Effector memory CD8-positive, alpha-beta T cell (primary cell): Measurements from ENCODE around the gene ATG7.
"Not testable (repeated sequence)": the region's sequence is repeated elsewhere in the genome, so short reads cannot be mapped to it uniquely, and the experiment has no call there.

Experiments used
- ATAC-seq: fragments of 150-1000 bp; cut with Tn5 transposase; replicated peaks from 2 replicates; pipeline ENCODE4 v1.10.0; 2021; ENCODE audit warnings: mild to moderate bottlenecking, moderate library complexity
- DNase-seq, 3 experiments: peaks; one replicate each; pipeline ENCODE4 v3.0.0; 2021
- H3K27ac Mint-ChIP-seq, 2 donors: one replicate each; pipeline ENCODE4 v1.8.0; 2022; ENCODE audit warnings: mild to moderate bottlenecking in 2 of 2, mixed read lengths in 2 of 2, moderate library complexity in 2 of 2
- H3K27me3 Mint-ChIP-seq, 2 donors: one replicate each; pipeline ENCODE4 v1.8.0; 2022; ENCODE audit warnings: mixed read lengths in 2 of 2
- H3K36me3 Mint-ChIP-seq: one replicate; pipeline ENCODE4 v1.8.0; 2022; ENCODE audit warnings: mild to moderate bottlenecking, moderate library complexity, mixed read lengths; ENCODE audit not compliant: insufficient read depth
- H3K4me1 Mint-ChIP-seq, 2 donors: one replicate each; pipeline ENCODE4 v1.8.0; 2022; ENCODE audit warnings: low read depth in 2 of 2, mixed read lengths in 2 of 2
- H3K4me3 Mint-ChIP-seq, 2 donors: one replicate each; pipeline ENCODE4 v1.8.0; 2022; ENCODE audit warnings: mild to moderate bottlenecking in 2 of 2, mixed read lengths in 2 of 2, moderate library complexity in 2 of 2
- H3K9me3 Mint-ChIP-seq, 2 donors: one replicate each; pipeline ENCODE4 v1.8.0; 2022; ENCODE audit warnings: mixed read lengths in 2 of 2

The ATG7 gene

GRCh38 chr3:11394392-11394791, 122.2 kb downstream of the ATG7 start:
- Mint-ChIP-seq H3K36me3 (peaks cover 9% of the 10 kb centered on the region), H3K27ac (no peak overlapping the region), H3K4me3 (no peak overlapping the region), H3K9me3 (no peaks in the 10 kb centered on the region), H3K27me3 (no peaks in the 10 kb centered on the region), H3K4me1 (peaks cover 12 to 31% of the 10 kb centered on the region in 2 donors)
- no peak for ATAC-seq
- DNase-seq: no peak

GRCh38 chr3:11400213-11400612, 128.0 kb downstream of the ATG7 start:
- no peak for DNase-seq
- no peak for ATAC-seq
- Mint-ChIP-seq H3K27me3 (no peaks in the 10 kb centered on the region), H3K4me3 (no peak overlapping the region), H3K27ac (no peak overlapping the region), H3K9me3 (no peaks in the 10 kb centered on the region), H3K36me3 (peaks cover 12% of the 10 kb centered on the region), H3K4me1 (peaks cover 0 to 8% of the 10 kb centered on the region in 2 donors)

GRCh38 chr3:11401434-11401833, 129.2 kb downstream of the ATG7 start:
- peak overlapping the region in 1 of 2 donors; percentile 83 for H3K27ac Mint-ChIP-seq
- H3K36me3 Mint-ChIP-seq: peaks cover 11% of the 10 kb centered on the region
- no peak for DNase-seq
- peaks cover 0 to 11% of the 10 kb centered on the region in 2 donors for H3K4me1 Mint-ChIP-seq
- H3K4me3 Mint-ChIP-seq: no peak overlapping the region
- no peaks in the 10 kb centered on the region for H3K9me3 Mint-ChIP-seq
- H3K27me3 Mint-ChIP-seq: no peaks in the 10 kb centered on the region
- no peak for ATAC-seq

GRCh38 chr3:11405323-11405722, 133.1 kb downstream of the ATG7 start:
- Mint-ChIP-seq H3K4me1 (peaks cover 0 to 11% of the 10 kb centered on the region in 2 donors), H3K27ac (no peak overlapping the region), H3K4me3 (no peak overlapping the region), H3K9me3 (peaks cover 4 to 9% of the 10 kb centered on the region in 2 donors), H3K36me3 (peaks cover 6% of the 10 kb centered on the region), H3K27me3 (no peaks in the 10 kb centered on the region)
- ATAC-seq: no peak
- DNase-seq: no peak

- no peaks in the 10 kb centered on the region for H3K27me3 Mint-ChIP-seq
- ATAC-seq: no peak
- H3K36me3 Mint-ChIP-seq: peaks cover 6% of the 10 kb centered on the region
- H3K4me1 Mint-ChIP-seq: peaks cover 3 to 10% of the 10 kb centered on the region in 2 donors
- H3K9me3 Mint-ChIP-seq: peaks cover 4 to 9% of the 10 kb centered on the region in 2 donors
- H3K27ac Mint-ChIP-seq: no peak overlapping the region
- H3K4me3 Mint-ChIP-seq: no peak overlapping the region
- DNase-seq: no peak
Measured at GRCh38 chr3:11407644-11408043, 135.4 kb downstream of the ATG7 start.

GRCh38 chr3:11408324-11408859, 136.2 kb downstream of the ATG7 start:
- not testable (repeated sequence) for H3K4me3 Mint-ChIP-seq, H3K27me3 Mint-ChIP-seq, DNase-seq, H3K27ac Mint-ChIP-seq, H3K36me3 Mint-ChIP-seq, H3K9me3 Mint-ChIP-seq, ATAC-seq
- H3K4me1 Mint-ChIP-seq: peaks cover 3 to 10% of the 10 kb centered on the region in 2 donors

GRCh38 chr3:11410564-11410963, 138.4 kb downstream of the ATG7 start:
- no peak overlapping the region for H3K27ac Mint-ChIP-seq
- H3K4me3 Mint-ChIP-seq: no peak overlapping the region
- ATAC-seq (no peak), DNase-seq (no peak)
- peaks cover 3 to 12% of the 10 kb centered on the region in 2 donors for H3K4me1 Mint-ChIP-seq
- H3K27me3 Mint-ChIP-seq: no peaks in the 10 kb centered on the region
- peaks cover 4 to 9% of the 10 kb centered on the region in 2 donors for H3K9me3 Mint-ChIP-seq
- H3K36me3 Mint-ChIP-seq: peaks cover 6% of the 10 kb centered on the region

- no peaks in the 10 kb centered on the region for H3K27me3 Mint-ChIP-seq
- peaks cover 4 to 9% of the 10 kb centered on the region in 2 donors for H3K4me1 Mint-ChIP-seq
- no peak for ATAC-seq
- H3K9me3 Mint-ChIP-seq: peaks cover 4 to 9% of the 10 kb centered on the region in 2 donors
- H3K36me3 Mint-ChIP-seq: peaks cover 6% of the 10 kb centered on the region
- H3K27ac Mint-ChIP-seq: peak overlapping the region in 1 of 2 donors; percentile 7
- no peak for DNase-seq
- H3K4me3 Mint-ChIP-seq: no peak overlapping the region
Measured at GRCh38 chr3:11411956-11412355, 139.8 kb downstream of the ATG7 start.

- no peak overlapping the region for H3K27ac Mint-ChIP-seq
- peaks cover 4 to 9% of the 10 kb centered on the region in 2 donors for H3K4me1 Mint-ChIP-seq
- H3K9me3 Mint-ChIP-seq: peaks cover 4 to 8% of the 10 kb centered on the region in 2 donors
- no peaks in the 10 kb centered on the region for H3K27me3 Mint-ChIP-seq
- DNase-seq (no peak), ATAC-seq (no peak)
- H3K36me3 Mint-ChIP-seq: peaks cover 6% of the 10 kb centered on the region
- H3K4me3 Mint-ChIP-seq: no peak overlapping the region
Measured at GRCh38 chr3:11413071-11413470, 140.9 kb downstream of the ATG7 start.

GRCh38 chr3:11415099-11415498, 142.9 kb downstream of the ATG7 start:
- H3K9me3 Mint-ChIP-seq: no peaks in the 10 kb centered on the region
- peaks cover 2% of the 10 kb centered on the region for H3K36me3 Mint-ChIP-seq
- H3K27me3 Mint-ChIP-seq: no peaks in the 10 kb centered on the region
- no peak overlapping the region for H3K27ac Mint-ChIP-seq
- no peak overlapping the region for H3K4me3 Mint-ChIP-seq
- H3K4me1 Mint-ChIP-seq: peaks cover 5 to 9% of the 10 kb centered on the region in 2 donors
- DNase-seq: no peak
- no peak for ATAC-seq

- Mint-ChIP-seq H3K9me3 (no peaks in the 10 kb centered on the region), H3K4me3 (no peak overlapping the region), H3K36me3 (no peaks in the 10 kb centered on the region), H3K27me3 (no peaks in the 10 kb centered on the region), H3K27ac (no peak overlapping the region), H3K4me1 (peaks cover 2 to 3% of the 10 kb centered on the region in 2 donors)
- ATAC-seq: no peak
- no peak for DNase-seq
Measured at GRCh38 chr3:11420066-11420465, 147.9 kb downstream of the ATG7 start.

GRCh38 chr3:11422291-11422690, 150.1 kb downstream of the ATG7 start:
- H3K36me3 Mint-ChIP-seq: peaks cover 6% of the 10 kb centered on the region
- DNase-seq: no peak
- H3K4me3 Mint-ChIP-seq: no peak overlapping the region

GRCh38 chr3:11423868-11424267, 151.7 kb downstream of the ATG7 start:
- Mint-ChIP-seq H3K27ac (no peak overlapping the region), H3K4me3 (no peak overlapping the region), H3K27me3 (no peaks in the 10 kb centered on the region), H3K9me3 (no peaks in the 10 kb centered on the region), H3K36me3 (peaks cover 20% of the 10 kb centered on the region), H3K4me1 (peaks cover 0 to 3% of the 10 kb centered on the region in 2 donors)
- ATAC-seq (no peak), DNase-seq (no peak)

More at GRCh38 chr3:11422291-11422690, 150.1 kb downstream of the ATG7 start:
- Mint-ChIP-seq H3K4me1 (peaks cover 1 to 3% of the 10 kb centered on the region in 2 donors), H3K9me3 (no peaks in the 10 kb centered on the region), H3K27me3 (no peaks in the 10 kb centered on the region), H3K27ac (no peak overlapping the region)
- ATAC-seq: no peak

GRCh38 chr3:11424277-11424676, 152.1 kb downstream of the ATG7 start:
- Mint-ChIP-seq H3K4me1 (peaks cover 0 to 3% of the 10 kb centered on the region in 2 donors), H3K27me3 (no peaks in the 10 kb centered on the region), H3K9me3 (no peaks in the 10 kb centered on the region), H3K27ac (no peak overlapping the region), H3K4me3 (no peak overlapping the region), H3K36me3 (peaks cover 24% of the 10 kb centered on the region)
- no peak for DNase-seq
- ATAC-seq: no peak
